Activated CD8-positive, alpha-beta memory T cell treated with anti-CD3 and anti-CD28 coated beads, Interleukin-2, amount 50 U/mL, for 1 hour (primary cell): ENCODE results near the gene USP10.

Source experiments
- DNase-seq: peaks from one replicate; pipeline ENCODE4 v3.0.0-alpha.2; 2020; ENCODE audit errors: extremely low read depth

Gene USP10

GRCh38 chr16:84750575-84750974 lies 50.8 kb downstream of the USP10 start:
- no peak for DNase-seq

GRCh38 chr16:84751241-84751640 lies 51.4 kb downstream of the USP10 start:
- no peak for DNase-seq

- DNase-seq, result no peak
These were observed 52.1 kb downstream of the USP10 start for GRCh38 chr16:84751947-84752346.

GRCh38 chr16:84752600-84752999 lies 52.8 kb downstream of the USP10 start:
- DNase-seq, result no peak

GRCh38 chr16:84753412-84754326 lies 53.9 kb downstream of the USP10 start:
- DNase-seq, result no peak

- DNase-seq, result no peak
These were observed 54.6 kb downstream of the USP10 start for GRCh38 chr16:84754353-84754856.

- no peak for DNase-seq
These were observed 55.3 kb downstream of the USP10 start for GRCh38 chr16:84754956-84755672.

GRCh38 chr16:84756830-84757229 lies 57.0 kb downstream of the USP10 start:
- no peak for DNase-seq

GRCh38 chr16:84758627-84759026 lies 58.8 kb downstream of the USP10 start:
- no peak for DNase-seq

- DNase-seq, result peak; percentile 9
These were observed 59.3 kb downstream of the USP10 start for GRCh38 chr16:84759061-84759460.

- DNase-seq, result no peak
These were observed 60.1 kb downstream of the USP10 start for GRCh38 chr16:84759906-84760305.

GRCh38 chr16:84761448-84762368 lies 61.9 kb downstream of the USP10 start:
- no peak for DNase-seq

GRCh38 chr16:84763164-84763563 lies 63.4 kb downstream of the USP10 start:
- DNase-seq, result no peak

- DNase-seq, result no peak
These were observed 63.8 kb downstream of the USP10 start for GRCh38 chr16:84763629-84764028.

GRCh38 chr16:84764970-84765369 lies 65.2 kb downstream of the USP10 start:
- no peak for DNase-seq

GRCh38 chr16:84765616-84766580 lies 66.1 kb downstream of the USP10 start:
- no peak for DNase-seq

- DNase-seq, result no peak
These were observed 67.4 kb downstream of the USP10 start for GRCh38 chr16:84766978-84767773.

- DNase-seq, result no peak
These were observed 68.4 kb downstream of the USP10 start for GRCh38 chr16:84768061-84768807.

- no peak for DNase-seq
These were observed 69.0 kb downstream of the USP10 start for GRCh38 chr16:84768808-84769197.
